H1 (cell line): ENCODE results near the gene RCSD1. TPM values are rescaled to one million over a fixed set of nuclear protein-coding genes. Genes with fewer than 3 reads are reported as not detected.

Experiments used
- CTCF ChIA-PET: fragments of 300-600 bp; sonication (Branson Sonifier 250); formaldehyde crosslinking; loops from one replicate; lab custom pipeline; 2021; ENCODE audit not compliant: partially characterized antibody; lab: Charles Lee
- POLR2A ChIA-PET: fragments of 300-600 bp; sonication (Branson Sonifier 250); formaldehyde crosslinking; loops from one replicate; lab custom pipeline; 2021; ENCODE audit warnings: inconsistent platforms; ENCODE audit not compliant: partially characterized antibody; lab: Charles Lee
- DNase-seq, 2 experiments: peaks; one replicate each; pipeline versions ENCODE4 v3.0.0 to v3.0.0-alpha.2; 2010 to 2022; ENCODE audit warnings: low spot score in 2 of 2, low read depth in 1 of 2, mixed read lengths in 1 of 2
- FAIRE-seq: peaks from 2 replicates; lab custom pipeline; 2011; peaks lifted over from hg19 to GRCh38; lab: Jason Lieb, UNC
- H2AFZ ChIP-seq: 2 replicates; pipeline ENCODE4 v1.8.1; 2012; ENCODE audit warnings: low read length, inconsistent platforms
- H2AK5ac ChIP-seq: 2 replicates; pipeline ENCODE4 v1.6.1; 2013; ENCODE audit warnings: low read depth, low read length
- H2BK120ac ChIP-seq: replicated peaks from 2 replicates; pipeline ENCODE3; 2013; ENCODE audit warnings: low read depth, low read length, inconsistent platforms
- H2BK12ac ChIP-seq: 2 replicates; pipeline ENCODE4 v1.6.1; 2013; ENCODE audit warnings: low read depth, low read length
- H2BK15ac ChIP-seq: 2 replicates; pipeline ENCODE4 v1.6.1; 2013; ENCODE audit warnings: low read length
- H2BK20ac ChIP-seq: 2 replicates; pipeline ENCODE4 v1.6.1; 2013; ENCODE audit warnings: low read length
- H2BK5ac ChIP-seq: 2 replicates; pipeline ENCODE4 v1.6.1; 2013; ENCODE audit warnings: low read depth, low read length
- H3K14ac ChIP-seq: 2 replicates; pipeline ENCODE4 v1.6.1; 2013; ENCODE audit warnings: inconsistent platforms; ENCODE audit not compliant: insufficient read length
- H3K18ac ChIP-seq: 2 replicates; pipeline ENCODE4 v1.6.1; 2013; ENCODE audit warnings: low read length; ENCODE audit errors: extremely low read depth
- H3K23ac ChIP-seq: 2 replicates; pipeline ENCODE4 v1.6.1; 2013; ENCODE audit warnings: inconsistent platforms; ENCODE audit not compliant: insufficient read length
- H3K23me2 ChIP-seq: 2 replicates; pipeline ENCODE4 v1.6.1; 2013; ENCODE audit warnings: low read depth, low read length
- H3K27ac ChIP-seq: 2 replicates; pipeline ENCODE4 v1.6.1; 2011; ENCODE audit warnings: low read depth, low read length, inconsistent platforms
- H3K27me3 ChIP-seq, 4 experiments: replicated peaks in 1 of 4; 1 replicate in 1 of 4; 2 replicates in 3 of 4; pipeline versions ENCODE4 v1.6.1 to v1.8.1; 2011 to 2013; ENCODE audit warnings: low read length in 3 of 4, mild to moderate bottlenecking in 3 of 4, inconsistent platforms in 2 of 4, mixed read lengths in 2 of 4, moderate library complexity in 1 of 4; ENCODE audit not compliant: control insufficient read depth in 3 of 4, insufficient read depth in 3 of 4; ENCODE audit errors: extremely low read depth in 1 of 4
- H3K36me3 ChIP-seq, 4 experiments: 2 replicates each; pipeline versions ENCODE4 v1.6.1 to v1.8.1; 2011 to 2013; ENCODE audit warnings: mild to moderate bottlenecking in 4 of 4, low read length in 3 of 4, moderate library complexity in 2 of 4, control low read depth in 1 of 4, inconsistent platforms in 1 of 4; ENCODE audit not compliant: insufficient read depth in 4 of 4, control insufficient read depth in 2 of 4
- H3K4ac ChIP-seq: replicated peaks from 2 replicates; pipeline ENCODE3; 2013; ENCODE audit warnings: low read length, low read depth, mixed read lengths, inconsistent platforms; ENCODE audit not compliant: insufficient read length
- H3K4me1 ChIP-seq, 4 experiments: replicated peaks in 1 of 4; 1 replicate in 1 of 4; 2 replicates in 3 of 4; pipeline versions ENCODE4 v1.6.1 to v1.8.1; 2011 to 2013; ENCODE audit warnings: low read length in 3 of 4, inconsistent platforms in 2 of 4, mixed read lengths in 1 of 4; ENCODE audit not compliant: insufficient read depth in 4 of 4, control insufficient read depth in 3 of 4
- H3K4me2 ChIP-seq, 2 experiments: 2 replicates each; pipeline versions ENCODE4 v1.6.1 to v1.8.1; 2011 to 2013; ENCODE audit warnings: low read depth in 2 of 2, low read length in 2 of 2, control low read depth in 1 of 2, inconsistent platforms in 1 of 2, mild to moderate bottlenecking in 1 of 2; ENCODE audit not compliant: insufficient read depth in 1 of 2
- H3K4me3 ChIP-seq, 4 experiments: fragments of 200-600, 300-600 bp in 1 of 4; sonication (generic), shearing (Covaris generic), sonication (Bioruptor Twin) in 1 of 4; 2 replicates each; pipeline versions ENCODE4 v1.5.1 to v1.8.1; 2011 to 2016; ENCODE audit warnings: low read length in 4 of 4, low read depth in 3 of 4, control low read depth in 2 of 4, inconsistent platforms in 2 of 4, mild to moderate bottlenecking in 2 of 4, mixed read lengths in 1 of 4, moderate library complexity in 1 of 4; ENCODE audit not compliant: insufficient read depth in 2 of 4; ENCODE audit errors: extremely low read depth in 1 of 4
- H3K56ac ChIP-seq: replicated peaks from 2 replicates; pipeline ENCODE3; 2013; ENCODE audit warnings: low read depth, mild to moderate bottlenecking, mixed read lengths, low read length, inconsistent platforms; ENCODE audit not compliant: insufficient read length
- H3K79me1 ChIP-seq: 2 replicates; pipeline ENCODE4 v1.6.1; 2013; ENCODE audit warnings: low read depth, low read length, control low read depth
- H3K79me2 ChIP-seq, 2 experiments: 2 replicates each; pipeline versions ENCODE4 v1.6.1 to v1.8.1; 2012 to 2013; ENCODE audit warnings: low read length in 2 of 2, mild to moderate bottlenecking in 2 of 2, inconsistent platforms in 1 of 2; ENCODE audit not compliant: insufficient read depth in 2 of 2, control insufficient read depth in 1 of 2
- H3K9ac ChIP-seq, 4 experiments: replicated peaks in 1 of 4; 1 replicate in 1 of 4; 2 replicates in 3 of 4; pipeline versions ENCODE4 v1.6.1 to v1.8.1; 2011 to 2013; ENCODE audit warnings: low read depth in 3 of 4, low read length in 3 of 4, control low read depth in 2 of 4, mild to moderate bottlenecking in 2 of 4, moderate library complexity in 2 of 4, inconsistent platforms in 1 of 4; ENCODE audit errors: extremely low read depth in 1 of 4
- H3K9me3 ChIP-seq, 2 experiments: 2 replicates each; pipeline versions ENCODE4 v1.6.1 to v1.8.1; 2012 to 2013; ENCODE audit warnings: mild to moderate bottlenecking in 2 of 2, moderate library complexity in 2 of 2, control low read depth in 1 of 2, inconsistent platforms in 1 of 2, low read depth in 1 of 2, low read length in 1 of 2, mixed read lengths in 1 of 2; ENCODE audit not compliant: insufficient read depth in 2 of 2
- H4K20me1 ChIP-seq, 2 experiments: replicated peaks in 1 of 2; 2 replicates each; pipeline versions ENCODE3 to v1.8.1; 2011 to 2013; ENCODE audit warnings: inconsistent platforms in 2 of 2, low read length in 2 of 2, mild to moderate bottlenecking in 1 of 2; ENCODE audit not compliant: insufficient read depth in 2 of 2, control insufficient read depth in 1 of 2
- H4K5ac ChIP-seq: 2 replicates; pipeline ENCODE4 v1.6.1; 2013; ENCODE audit warnings: low read length, low read depth, mixed read lengths, inconsistent platforms; ENCODE audit not compliant: insufficient read length
- H4K8ac ChIP-seq: 2 replicates; pipeline ENCODE4 v1.8.0; 2013; ENCODE audit warnings: mild to moderate bottlenecking, moderate library complexity, low read length, inconsistent platforms; ENCODE audit not compliant: insufficient read depth; ENCODE audit errors: extremely low read depth
- H4K91ac ChIP-seq: replicated peaks from 2 replicates; pipeline ENCODE3; 2013; ENCODE audit warnings: low read length, mixed read lengths, inconsistent platforms; ENCODE audit not compliant: insufficient read length
- CTBP2 ChIP-seq: IDR thresholded peaks from 2 replicates; pipeline ENCODE4 v1.7.0; 2011; ENCODE audit warnings: borderline replicate concordance, mild to moderate bottlenecking, moderate library complexity, mixed read lengths, low read length; ENCODE audit not compliant: insufficient read depth, insufficient read length
- HDAC2 ChIP-seq, 2 experiments: fragments of 300-600 bp in 1 of 2; sonication (generic) in 1 of 2; IDR thresholded peaks; 2 replicates each; pipeline ENCODE4 v1.6.1; 2011 to 2012; ENCODE audit warnings: low read depth in 2 of 2, low read length in 2 of 2, mild to moderate bottlenecking in 2 of 2, moderate library complexity in 2 of 2, borderline replicate concordance in 1 of 2, inconsistent platforms in 1 of 2
- KDM1A ChIP-seq: fragments of 200-600, 300-600 bp; sonication (generic); IDR thresholded peaks from 2 replicates; pipeline ENCODE4 v1.7.1; 2016; ENCODE audit warnings: mild to moderate bottlenecking, low read length, borderline replicate concordance
- PHF8 ChIP-seq: fragments of 200-600 bp; sonication (generic); conservative IDR thresholded peaks from 2 replicates; pipeline ENCODE4 v1.7.1; 2012; ENCODE audit warnings: low read depth, mild to moderate bottlenecking, inconsistent platforms, low read length, moderate library complexity
- SP4 ChIP-seq: IDR thresholded peaks from 2 replicates; pipeline ENCODE4 v1.6.1; 2012; ENCODE audit warnings: low read length, inconsistent platforms
- WGBS, 2 experiments: shearing (Covaris generic) in 1 of 2; methylation state at CpG; one replicate each; pipeline versions ENCODE4 v1.1.6 to v1.1.7; 2013 to 2015; ENCODE audit warnings: low lambda C conversion rate in 2 of 2, mixed read lengths in 2 of 2, inconsistent platforms in 1 of 2, low coverage in 1 of 2, missing lambda C conversion rate in 1 of 2; ENCODE audit not compliant: insufficient replicate concordance in 2 of 2, insufficient coverage in 1 of 2, insufficient read length in 1 of 2; ENCODE audit errors: extremely low coverage in 1 of 2, missing lambda C conversion rate in 1 of 2; 5-methylcytosine and 5-hydroxymethylcytosine counted together
- polyA plus RNA-seq, 7 experiments: library from polyadenylated mRNA; depleted of rRNA in 3 of 7; stranded (reverse) in 5 of 7; unstranded in 2 of 7; fragments of >200 nt in 5 of 7; fragments of 200-250 nt in 2 of 7; gene quantifications; 1 replicate in 5 of 7; 2 replicates in 1 of 7; 4 replicates in 1 of 7; pipeline versions ENCODE4 v1.2.1 to v1.2.3, GENCODE V29; 2011 to 2013; ENCODE audit warnings: missing spikeins in 2 of 7, mixed read lengths in 2 of 7
- total RNA-seq: library from RNA; stranded (reverse); fragmentation: NEBNext Ultra II Directional; extraction: Animal tissue kit (Norgen Biotek cat#: 25700); gene quantifications from 2 replicates; pipeline ENCODE4 v1.2.1, GENCODE V29; 2021
- TF ChIP-seq, protein P1 (sequence below): IDR thresholded peaks from 2 replicates; pipeline ENCODE4 v1.6.1; 2011; ENCODE audit warnings: low read length, improper control_type of control experiment

RCSD1 gene
- total and polyA plus RNA-seq, 2 of the 8 experiments (the other 6 are each of a cell fraction or from before 2014, with no cell fraction given): 0.47 to 0.69 TPM

DNA sequence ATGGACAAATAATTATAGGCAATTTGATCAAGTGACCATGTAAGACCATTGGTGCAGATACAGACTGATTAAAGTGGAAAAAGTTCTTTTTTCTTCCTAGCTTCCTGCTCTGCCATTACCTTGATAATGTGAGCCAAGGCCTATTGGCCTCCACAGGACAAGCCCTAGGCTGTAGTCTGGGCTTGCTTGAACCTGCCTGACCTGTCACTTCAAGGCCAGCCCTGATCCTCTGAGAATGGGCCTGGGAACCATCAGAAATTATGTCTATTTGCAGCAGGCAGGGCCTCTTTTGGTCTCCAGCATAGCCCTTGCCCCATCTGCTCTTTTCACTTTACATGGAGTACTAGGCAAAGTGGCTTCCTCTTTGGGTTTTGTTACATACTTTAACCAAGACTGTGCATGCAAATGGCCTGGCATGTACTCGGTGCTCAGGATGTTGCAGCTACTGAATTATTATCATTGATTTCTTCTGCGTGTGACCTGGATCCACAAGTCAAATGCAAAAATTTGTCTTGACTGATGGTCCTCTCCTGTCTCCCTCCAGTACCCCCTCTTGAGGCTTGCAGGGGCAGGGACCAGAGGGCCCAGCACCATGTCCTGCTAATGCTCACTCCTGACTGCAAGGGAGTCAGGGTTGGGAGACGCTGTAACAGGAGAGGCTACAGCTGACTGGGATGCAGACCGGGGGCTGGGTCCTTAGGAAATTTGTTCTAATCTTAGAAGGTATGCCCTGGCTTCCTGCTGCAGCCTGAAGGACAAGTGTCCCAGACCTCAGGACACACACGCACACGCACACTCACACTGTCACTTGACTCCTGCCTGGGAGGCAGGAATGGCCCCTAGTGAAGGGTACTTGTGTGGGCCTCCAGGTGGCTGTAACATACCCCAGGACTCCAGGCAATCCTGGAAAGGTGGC, 39.4 kb downstream of the RCSD1 start:
- Histone ChIP-seq H3K79me2 (no peaks in the 10 kb centered on the region), H4K20me1 (no peaks in the 10 kb centered on the region), H3K23ac (no peak overlapping the region), H3K27ac (no peak overlapping the region), H3K56ac (no peak overlapping the region), H2AK5ac (no peak overlapping the region), H3K9ac (no peak overlapping the region), H3K4ac (no peak overlapping the region), H2BK5ac (no peak overlapping the region), H4K91ac (no peak overlapping the region), H2BK12ac (no peak overlapping the region), H2AFZ (no peak overlapping the region), H3K9me3 (no peaks in the 10 kb centered on the region), H2BK20ac (no peak overlapping the region), H3K4me2 (no peak overlapping the region), H3K4me1 (peaks cover 0 to 4% (median 0%) of the 10 kb centered on the region in 4 experiments; a peak in 1 of 7 replicates), H3K27me3 (no peaks in the 10 kb centered on the region), H4K5ac (no peak overlapping the region), H4K8ac (no peak overlapping the region), H3K4me3 (no peak overlapping the region), H3K36me3 (no peaks in the 10 kb centered on the region), H3K79me1 (no peaks in the 10 kb centered on the region), H3K23me2 (no peaks in the 10 kb centered on the region; the same call in 1 of the 2 replicates), H3K14ac (no peak overlapping the region), H2BK15ac (0 out of 2 replicates have a peak overlapping the region, but pooled peaks have one; percentile 54), H3K18ac (no peak overlapping the region), H2BK120ac (no peak overlapping the region)
- no peak for FAIRE-seq
- ChIA-PET POLR2A (no interaction called here), CTCF (interaction anchor here (0.9 to 2.8 kb wide), 8 partner anchors 18 to 402 kb away, joined by 3 to 13 read pairs (median 4); no protein-coding TSS in a partner anchor)
- DNase-seq: no peak
- 87% methylated on average over 6 of the region's 6 CpGs; no CpG with 5 or more reads in 1 of the 2 experiments for WGBS, 2 experiments
- TF ChIP-seq SP4: no peak
- TF ChIP-seq CTBP2: no peak
- no peak for TF ChIP-seq PHF8
- no peak for TF ChIP-seq KDM1A
- no peak for TF ChIP-seq HDAC2 (IDR thresholded peaks at IDR 0.05; ENCODE audit: borderline replicate concordance in 1 of 2, low read depth in 2 of 2, low read length in 2 of 2)
- TF ChIP-seq, protein P1, sequence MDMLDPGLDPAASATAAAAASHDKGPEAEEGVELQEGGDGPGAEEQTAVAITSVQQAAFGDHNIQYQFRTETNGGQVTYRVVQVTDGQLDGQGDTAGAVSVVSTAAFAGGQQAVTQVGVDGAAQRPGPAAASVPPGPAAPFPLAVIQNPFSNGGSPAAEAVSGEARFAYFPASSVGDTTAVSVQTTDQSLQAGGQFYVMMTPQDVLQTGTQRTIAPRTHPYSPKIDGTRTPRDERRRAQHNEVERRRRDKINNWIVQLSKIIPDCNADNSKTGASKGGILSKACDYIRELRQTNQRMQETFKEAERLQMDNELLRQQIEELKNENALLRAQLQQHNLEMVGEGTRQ: no peak
